Esophagus (tissue), 2 donors: Measurements from ENCODE around the gene HECW1. TPM values are rescaled to one million over a fixed set of nuclear protein-coding genes. Genes with fewer than 3 reads are reported as not detected.

ENCODE experiments used
- H3K27ac ChIP-seq, 2 donors: one replicate each; pipeline ENCODE4 v1.5.1; 2013; ENCODE audit warnings: low read depth in 2 of 2, mild to moderate bottlenecking in 2 of 2, inconsistent platforms in 1 of 2, low read length in 1 of 2, moderate library complexity in 1 of 2
- H3K27me3 ChIP-seq, 2 donors: one replicate each; pipeline ENCODE4 v1.6.1; 2013; ENCODE audit warnings: low read length in 2 of 2, control low read depth in 1 of 2, mild to moderate bottlenecking in 1 of 2; ENCODE audit not compliant: insufficient read depth in 2 of 2, control insufficient read depth in 1 of 2
- H3K36me3 ChIP-seq, 2 donors: one replicate each; pipeline ENCODE4 v1.6.1; 2013; ENCODE audit warnings: low read length in 1 of 2; ENCODE audit not compliant: control insufficient read depth in 2 of 2, insufficient read depth in 2 of 2
- H3K4me1 ChIP-seq, 2 donors: one replicate each; pipeline ENCODE4 v1.6.1; 2013; ENCODE audit warnings: low read length in 1 of 2; ENCODE audit not compliant: control insufficient read depth in 2 of 2, insufficient read depth in 2 of 2
- H3K4me3 ChIP-seq, 2 donors: one replicate each; pipeline ENCODE4 v1.5.1; 2013; ENCODE audit warnings: low read length in 2 of 2, mild to moderate bottlenecking in 2 of 2, low read depth in 1 of 2, moderate library complexity in 1 of 2
- H3K9me3 ChIP-seq, 2 donors: one replicate each; pipeline ENCODE4 v1.6.1; 2013; ENCODE audit warnings: mild to moderate bottlenecking in 2 of 2, low read depth in 1 of 2, low read length in 1 of 2, moderate library complexity in 1 of 2; ENCODE audit not compliant: control insufficient read depth in 2 of 2, insufficient read depth in 1 of 2
- WGBS, 2 donors: extraction: QIAGEN DNeasy Blood & Tissue Kit; methylation state at CpG; one replicate each; pipeline ENCODE4 v1.1.7; 2013; 5-methylcytosine and 5-hydroxymethylcytosine counted together
- polyA plus RNA-seq, 2 donors: library from polyadenylated mRNA; stranded (reverse); fragments of 200-250 nt; gene quantifications; one replicate each; pipeline ENCODE4 v1.2.3, GENCODE V29; 2013
- donor health status: healthy with polysubstance abuse.
- donor health status: Bipolar disorder and iron deficiency.

The HECW1 gene
- polyA plus RNA-seq, 2 donors, result 0.11 to 0.47 TPM

DNA sequence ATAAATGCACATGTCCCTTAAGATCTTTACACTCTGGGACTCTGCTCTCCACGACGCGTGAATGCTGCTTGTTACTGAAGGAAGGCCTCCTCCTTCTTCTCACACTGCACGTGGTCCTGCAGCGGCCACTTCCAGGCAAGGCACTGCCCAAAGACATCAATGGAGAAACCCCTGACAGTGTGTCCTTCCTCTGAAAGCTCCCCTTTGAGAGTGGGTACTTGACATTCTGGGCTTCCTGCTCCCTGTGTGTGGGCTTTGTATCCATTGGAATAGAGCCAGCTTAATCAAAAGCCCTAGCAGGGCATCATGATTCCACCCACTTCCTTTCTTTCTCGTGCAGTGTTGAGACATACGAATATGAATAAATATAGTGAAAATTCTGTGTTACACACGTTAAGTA, 400.8 kb downstream of the HECW1 start:
- Histone ChIP-seq H3K9me3 (no peaks in the 10 kb centered on the region), H3K27ac (no peak overlapping the region), H3K36me3 (no peaks in the 10 kb centered on the region), H3K4me1 (no peaks in the 10 kb centered on the region), H3K27me3 (no peaks in the 10 kb centered on the region), H3K4me3 (no peak overlapping the region)
- WGBS, 2 donors, result 58 to 60% methylated on average over 8 of the region's 8 CpGs

DNA sequence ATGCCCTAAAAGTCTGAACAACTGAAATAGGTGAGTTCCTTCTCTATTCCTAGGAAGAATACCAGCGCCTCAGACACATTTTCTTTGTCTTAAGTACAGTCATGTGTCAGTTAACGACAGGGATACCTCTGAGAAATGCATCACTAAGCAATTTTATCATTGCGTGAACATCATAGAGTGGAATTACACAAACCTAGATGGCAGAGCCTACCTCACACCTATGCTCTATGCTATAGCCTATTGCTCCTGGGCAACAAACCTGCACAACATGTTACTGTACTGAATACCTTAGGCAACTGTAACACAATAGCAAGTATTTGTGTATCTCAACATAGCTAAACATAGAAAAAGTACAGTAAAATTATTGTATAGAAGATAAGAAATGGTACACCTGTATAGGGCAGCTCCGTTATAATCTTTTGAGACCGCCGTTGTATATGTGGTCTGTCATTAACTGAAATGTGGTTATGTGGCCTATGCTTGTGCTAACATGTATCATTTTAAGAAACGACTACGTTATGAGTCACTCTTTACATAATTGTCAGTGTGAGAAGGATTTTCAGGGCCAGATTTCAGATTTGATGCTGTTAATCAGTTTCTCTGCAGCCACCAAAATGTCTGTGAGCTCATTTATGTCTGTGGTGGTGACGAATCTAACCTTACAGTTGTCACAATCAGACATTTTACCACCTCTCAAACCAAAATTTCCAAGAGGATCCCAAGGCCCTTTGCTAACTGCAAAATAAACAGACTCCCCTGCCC, 404.3 kb downstream of the HECW1 start:
- Histone ChIP-seq H3K4me3 (no peak overlapping the region), H3K27ac (no peak overlapping the region), H3K4me1 (no peaks in the 10 kb centered on the region), H3K9me3 (no peaks in the 10 kb centered on the region), H3K27me3 (no peaks in the 10 kb centered on the region), H3K36me3 (no peaks in the 10 kb centered on the region)
- WGBS, 2 donors, result 51 to 57% methylated on average over 9 of the region's 9 CpGs

DNA sequence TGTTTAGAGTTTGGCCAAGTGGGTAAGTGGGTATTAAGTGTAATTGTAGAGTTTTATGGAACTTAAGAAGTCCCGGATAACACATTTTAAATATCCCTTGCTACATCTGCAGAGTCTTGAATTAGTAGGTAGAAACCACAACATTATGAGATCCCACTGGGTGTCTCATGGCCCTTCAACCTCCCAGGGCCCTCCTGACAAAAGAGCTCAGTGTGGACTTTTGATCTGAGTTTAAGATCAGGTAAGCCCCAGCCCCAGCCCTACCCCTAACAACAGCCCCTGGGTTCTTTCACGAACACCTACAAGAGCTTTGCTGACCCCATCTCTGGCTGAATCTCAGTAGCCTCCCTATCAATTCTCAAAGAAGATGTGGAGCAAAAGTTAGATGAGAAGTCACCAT, 405.0 kb downstream of the HECW1 start:
- Histone ChIP-seq H3K9me3 (no peaks in the 10 kb centered on the region), H3K27me3 (no peaks in the 10 kb centered on the region), H3K27ac (no peak overlapping the region), H3K4me3 (no peak overlapping the region), H3K4me1 (peaks cover 0 to under 1% of the 10 kb centered on the region in 2 donors), H3K36me3 (no peaks in the 10 kb centered on the region)
- 63 to 66% methylated on average over 2 of the region's 2 CpGs for WGBS, 2 donors

DNA sequence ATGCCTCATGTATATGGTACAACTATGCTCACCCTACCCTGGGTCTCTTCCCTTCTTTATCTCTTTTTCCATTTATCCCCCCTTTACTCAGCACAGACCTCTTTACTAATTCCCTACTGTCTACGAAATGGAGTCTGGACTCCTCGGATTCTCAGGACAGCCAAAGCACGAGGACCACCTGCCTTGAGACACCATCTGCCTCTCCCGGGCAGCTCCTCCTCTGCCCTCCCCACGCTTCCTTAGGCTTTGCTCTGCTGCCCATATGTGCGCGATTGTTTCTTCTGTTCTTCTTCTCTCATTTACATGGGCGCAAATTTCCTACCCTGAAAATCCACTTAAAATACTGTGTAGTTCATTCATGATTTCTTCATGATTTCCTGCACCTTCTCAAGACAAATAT, 407.8 kb downstream of the HECW1 start:
- no peak overlapping the region for H3K27ac ChIP-seq
- WGBS, 2 donors, result 86 to 90% methylated on average over 8 of the region's 8 CpGs
- peaks cover 0 to 4% of the 10 kb centered on the region in 2 donors for H3K4me1 ChIP-seq
- H3K36me3 ChIP-seq, result no peaks in the 10 kb centered on the region
- no peaks in the 10 kb centered on the region for H3K27me3 ChIP-seq
- H3K9me3 ChIP-seq, result no peaks in the 10 kb centered on the region
- H3K4me3 ChIP-seq, result no peak overlapping the region

DNA sequence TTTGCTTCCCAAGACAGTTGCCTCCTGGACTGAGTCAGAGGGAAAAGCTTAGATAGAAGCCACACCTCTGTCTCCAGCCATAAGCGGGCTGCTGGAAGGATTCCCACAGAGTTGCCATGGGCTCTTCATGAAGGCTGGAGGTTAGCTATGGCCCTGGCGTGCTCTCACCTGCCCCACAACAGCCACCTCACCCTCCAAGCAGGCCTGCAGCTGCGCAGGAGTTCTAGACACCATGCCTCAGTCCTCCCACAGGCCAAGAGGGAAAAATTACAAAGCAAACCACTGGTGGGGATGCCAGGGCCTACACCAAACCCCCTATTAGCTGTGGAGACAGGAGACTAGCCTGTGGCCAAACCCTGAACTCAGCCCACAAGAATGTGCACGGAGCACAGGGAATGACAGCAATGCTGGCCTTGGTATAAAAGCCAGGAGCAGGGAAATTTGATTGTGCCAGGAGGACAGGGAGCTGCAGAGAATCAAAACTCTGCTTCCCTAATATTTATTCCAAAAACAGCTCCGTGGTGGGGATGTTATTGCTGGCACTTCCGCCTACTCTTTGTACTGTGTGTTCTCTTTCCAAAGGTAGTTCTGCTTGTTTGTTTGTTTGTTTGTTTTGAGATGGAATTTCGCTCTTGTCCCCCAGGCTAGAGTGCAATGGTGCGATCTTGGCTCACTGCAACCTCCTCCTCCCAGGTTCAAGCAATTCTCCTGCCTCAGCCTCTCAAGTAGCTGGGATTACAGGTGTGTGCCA, 410.1 kb downstream of the HECW1 start:
- Histone ChIP-seq H3K27ac (no peak overlapping the region), H3K36me3 (no peaks in the 10 kb centered on the region), H3K4me1 (peaks cover 0 to 4% of the 10 kb centered on the region in 2 donors), H3K9me3 (no peaks in the 10 kb centered on the region), H3K27me3 (no peaks in the 10 kb centered on the region), H3K4me3 (no peak overlapping the region)
- WGBS, 2 donors, result 61 to 72% methylated on average over 8 of the region's 8 CpGs

DNA sequence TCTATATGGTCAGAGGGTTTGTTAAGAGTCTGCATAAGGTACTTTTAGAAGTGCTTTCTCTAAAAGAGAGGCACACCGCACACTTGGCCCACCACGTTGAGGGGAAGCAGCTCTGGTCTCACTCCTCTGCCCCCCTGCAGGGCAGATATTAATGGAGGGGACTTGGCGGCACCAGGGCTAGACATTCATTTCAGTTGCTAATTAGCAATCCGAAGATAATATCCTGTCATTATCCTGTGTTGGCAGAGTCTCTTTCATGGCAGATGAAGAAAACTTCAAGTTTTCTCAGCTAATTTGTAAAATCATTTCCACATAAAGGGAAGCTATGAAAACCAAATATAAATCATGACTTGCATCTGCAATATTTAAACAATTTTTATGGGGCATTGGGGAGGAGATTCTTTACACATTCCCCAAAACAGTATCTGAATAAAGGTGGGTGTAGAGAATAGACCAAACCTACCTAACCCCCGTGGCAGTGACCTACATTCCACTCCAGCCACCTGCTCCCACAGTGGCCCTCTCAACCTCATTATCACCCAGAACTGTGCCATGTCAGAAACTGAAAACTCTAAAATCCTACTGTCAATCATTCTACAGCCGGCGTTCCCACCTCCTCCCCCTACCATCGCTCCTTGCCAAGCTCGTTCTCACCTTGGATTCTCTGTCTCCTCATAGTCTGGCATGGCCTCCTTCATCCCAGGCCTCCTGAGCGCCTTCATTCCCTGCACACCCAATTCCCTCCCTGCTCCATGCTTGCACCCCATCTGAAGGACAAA, 416.3 kb downstream of the HECW1 start:
- no peaks in the 10 kb centered on the region for H3K36me3 ChIP-seq
- no peak overlapping the region for H3K4me3 ChIP-seq
- H3K27ac ChIP-seq, result no peak overlapping the region
- no peaks in the 10 kb centered on the region for H3K9me3 ChIP-seq
- no peaks in the 10 kb centered on the region for H3K27me3 ChIP-seq
- WGBS, 2 donors, result 84 to 87% methylated on average over 10 of the region's 10 CpGs
- H3K4me1 ChIP-seq, result no peaks in the 10 kb centered on the region

DNA sequence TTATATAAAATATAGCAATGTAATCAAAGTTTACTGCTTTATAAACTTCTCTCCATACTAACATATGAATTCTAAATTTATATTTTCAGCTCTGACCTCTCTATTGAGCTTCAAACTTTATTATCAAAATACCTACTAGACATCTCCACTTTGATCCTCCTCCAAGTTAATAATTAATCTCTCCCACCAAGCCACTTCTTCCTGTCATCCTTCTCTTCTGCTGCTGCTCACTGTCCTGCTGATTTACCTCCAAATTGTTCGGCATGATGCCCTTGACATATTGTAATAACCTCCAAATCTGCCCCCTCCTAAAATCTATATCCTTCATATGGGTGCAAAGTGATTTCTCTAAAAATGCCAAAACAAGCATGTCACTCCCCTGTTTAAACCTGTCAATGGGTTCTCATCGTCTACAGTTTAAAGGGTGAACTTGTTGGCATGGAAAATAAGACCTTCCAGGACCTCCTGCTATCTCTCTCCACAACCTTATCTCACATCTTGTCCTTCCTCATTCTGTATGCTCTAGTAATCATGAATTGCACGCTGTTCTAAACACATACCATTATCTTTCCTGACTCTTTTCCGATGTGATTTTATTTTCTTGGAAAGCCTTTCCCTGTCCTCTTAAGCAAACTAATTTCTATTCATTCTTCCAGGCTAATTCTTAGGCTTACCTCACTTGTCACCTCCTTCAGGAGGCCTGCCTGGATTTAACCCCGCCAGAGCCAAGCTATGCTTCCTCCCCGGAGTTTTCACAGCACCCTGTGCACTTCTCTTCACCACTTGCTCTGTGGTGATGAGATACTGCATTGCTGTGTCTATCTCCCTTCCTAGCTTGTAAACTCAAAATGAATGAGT, 418.3 kb downstream of the HECW1 start:
- Histone ChIP-seq H3K4me3 (no peak overlapping the region), H3K27me3 (no peaks in the 10 kb centered on the region), H3K36me3 (no peaks in the 10 kb centered on the region), H3K9me3 (no peaks in the 10 kb centered on the region), H3K27ac (no peak overlapping the region), H3K4me1 (no peaks in the 10 kb centered on the region)
- 71 to 77% methylated on average over 6 of the region's 6 CpGs for WGBS, 2 donors

DNA sequence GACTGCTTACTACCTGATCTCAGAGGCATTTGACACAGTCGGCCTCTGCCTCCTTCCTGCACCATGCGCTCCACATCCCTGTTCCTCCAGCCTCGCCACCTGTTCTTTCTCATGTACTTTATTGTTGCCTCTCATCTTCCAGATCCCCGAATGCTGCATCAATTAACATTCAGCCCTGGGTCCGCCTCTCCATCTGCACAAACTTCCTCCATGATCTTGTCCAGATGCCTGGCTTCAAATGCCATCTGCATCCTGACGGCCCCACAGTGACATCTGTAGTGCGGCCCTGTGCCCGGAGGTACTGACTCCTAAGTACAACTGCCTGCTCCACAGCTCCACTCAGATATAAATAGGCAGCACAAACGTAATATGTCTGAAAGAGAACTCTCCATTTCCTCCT, 419.3 kb downstream of the HECW1 start:
- Histone ChIP-seq H3K4me1 (no peaks in the 10 kb centered on the region), H3K27me3 (no peaks in the 10 kb centered on the region), H3K36me3 (no peaks in the 10 kb centered on the region), H3K9me3 (no peaks in the 10 kb centered on the region), H3K4me3 (no peak overlapping the region), H3K27ac (no peak overlapping the region)
- WGBS, 2 donors, result 83 to 86% methylated on average over 9 of the region's 9 CpGs
